Fibroblast of the aortic adventitia (primary cell): ENCODE measurements around the gene CD44. TPM values are rescaled to one million over a fixed set of nuclear protein-coding genes. Genes with fewer than 3 reads are reported as not detected.
A peak's percentile ranks its signal among the peaks of the same experiment; 100 is the strongest.

Experiments used
- DNase-seq: peaks from one replicate; pipeline ENCODE4 v3.0.0-alpha.2; 2010; ENCODE audit warnings: low read depth
- H3K4me3 ChIP-seq: 2 replicates; pipeline ENCODE4 v1.5.1; 2011; ENCODE audit warnings: low read depth, mild to moderate bottlenecking, control low read depth, low read length, moderate library complexity
- total RNA-seq: library from RNA; depleted of rRNA; stranded (reverse); fragments of >200 nt; gene quantifications from 2 replicates; pipeline ENCODE4 v1.2.3, GENCODE V29; 2012; ENCODE audit warnings: low replicate concordance
- TF ChIP-seq, protein P1 (sequence below): IDR thresholded peaks from 2 replicates; pipeline ENCODE4 v1.5.1; 2011; ENCODE audit warnings: mild to moderate bottlenecking, low read length, control low read depth, inconsistent platforms; ENCODE audit not compliant: insufficient read depth

Gene CD44
- total RNA-seq, 1 donor: 458 TPM

- TF ChIP-seq, protein P1, sequence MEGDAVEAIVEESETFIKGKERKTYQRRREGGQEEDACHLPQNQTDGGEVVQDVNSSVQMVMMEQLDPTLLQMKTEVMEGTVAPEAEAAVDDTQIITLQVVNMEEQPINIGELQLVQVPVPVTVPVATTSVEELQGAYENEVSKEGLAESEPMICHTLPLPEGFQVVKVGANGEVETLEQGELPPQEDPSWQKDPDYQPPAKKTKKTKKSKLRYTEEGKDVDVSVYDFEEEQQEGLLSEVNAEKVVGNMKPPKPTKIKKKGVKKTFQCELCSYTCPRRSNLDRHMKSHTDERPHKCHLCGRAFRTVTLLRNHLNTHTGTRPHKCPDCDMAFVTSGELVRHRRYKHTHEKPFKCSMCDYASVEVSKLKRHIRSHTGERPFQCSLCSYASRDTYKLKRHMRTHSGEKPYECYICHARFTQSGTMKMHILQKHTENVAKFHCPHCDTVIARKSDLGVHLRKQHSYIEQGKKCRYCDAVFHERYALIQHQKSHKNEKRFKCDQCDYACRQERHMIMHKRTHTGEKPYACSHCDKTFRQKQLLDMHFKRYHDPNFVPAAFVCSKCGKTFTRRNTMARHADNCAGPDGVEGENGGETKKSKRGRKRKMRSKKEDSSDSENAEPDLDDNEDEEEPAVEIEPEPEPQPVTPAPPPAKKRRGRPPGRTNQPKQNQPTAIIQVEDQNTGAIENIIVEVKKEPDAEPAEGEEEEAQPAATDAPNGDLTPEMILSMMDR: no peak
- no peak overlapping the region for H3K4me3 ChIP-seq
- DNase-seq: no peak
These were observed 23.8 kb downstream of the CD44 start for GRCh38 chr11:35162745-35163144.

DNA sequence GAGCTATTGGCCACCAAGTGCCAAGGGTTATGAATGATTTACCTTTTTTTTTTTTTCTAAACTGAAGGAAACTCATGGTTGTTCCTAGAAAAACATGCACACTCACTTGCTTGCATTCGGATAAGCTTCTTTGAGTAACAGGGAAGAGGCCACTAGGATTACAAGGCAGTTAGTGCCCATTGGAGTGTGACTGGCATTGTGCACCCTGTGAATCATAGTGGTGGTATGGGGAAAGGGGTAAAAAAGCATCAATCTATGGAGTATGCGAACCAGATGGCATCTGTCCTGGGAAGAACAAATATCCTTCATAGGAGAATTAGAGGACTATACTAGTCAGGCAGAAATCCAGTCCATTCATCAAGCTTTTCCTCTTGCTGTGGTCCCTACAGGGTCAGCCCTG lies 24.2 kb downstream of the CD44 start:
- no peak overlapping the region for H3K4me3 ChIP-seq
- no peak for DNase-seq
- TF ChIP-seq, protein P1: no peak

DNA sequence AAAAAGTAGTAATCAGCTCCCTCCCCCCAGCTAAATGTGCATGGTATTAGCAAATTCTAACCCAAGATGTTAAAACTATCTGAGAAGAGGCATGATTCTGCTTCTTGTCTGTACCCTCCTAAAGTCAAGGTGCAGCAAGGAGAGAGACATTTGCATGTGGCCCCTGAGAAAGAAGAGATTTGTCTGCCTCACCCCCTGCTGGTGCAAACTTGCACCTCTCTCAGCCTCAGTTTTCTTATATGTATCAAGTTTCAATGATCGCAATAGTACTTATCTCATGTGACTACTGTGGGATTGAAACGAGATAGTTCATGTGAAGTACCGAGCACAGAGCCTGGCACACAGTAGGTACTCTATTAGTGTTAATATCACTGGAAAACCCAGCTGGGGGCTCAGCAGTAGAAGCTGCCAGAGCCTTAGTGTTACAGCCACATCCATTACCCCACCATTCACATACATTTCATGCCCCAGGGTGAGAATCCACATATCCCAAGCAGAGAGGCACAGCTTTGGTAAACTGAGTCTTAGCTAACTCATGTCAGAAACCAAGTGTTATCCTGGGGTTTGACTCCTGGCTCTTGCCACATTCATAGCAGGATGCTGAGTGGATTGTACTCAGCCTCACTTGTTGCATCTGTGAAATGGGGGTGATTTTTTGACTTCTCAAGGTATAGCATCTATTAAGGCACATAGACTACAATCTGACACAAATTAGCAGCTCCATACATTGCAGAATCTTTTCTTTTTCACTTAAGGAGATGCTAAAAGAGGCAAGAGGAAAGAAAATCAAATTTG lies 24.9 kb downstream of the CD44 start:
- TF ChIP-seq, protein P1: peak; percentile 34
- no peak overlapping the region for H3K4me3 ChIP-seq
- no peak for DNase-seq

DNA sequence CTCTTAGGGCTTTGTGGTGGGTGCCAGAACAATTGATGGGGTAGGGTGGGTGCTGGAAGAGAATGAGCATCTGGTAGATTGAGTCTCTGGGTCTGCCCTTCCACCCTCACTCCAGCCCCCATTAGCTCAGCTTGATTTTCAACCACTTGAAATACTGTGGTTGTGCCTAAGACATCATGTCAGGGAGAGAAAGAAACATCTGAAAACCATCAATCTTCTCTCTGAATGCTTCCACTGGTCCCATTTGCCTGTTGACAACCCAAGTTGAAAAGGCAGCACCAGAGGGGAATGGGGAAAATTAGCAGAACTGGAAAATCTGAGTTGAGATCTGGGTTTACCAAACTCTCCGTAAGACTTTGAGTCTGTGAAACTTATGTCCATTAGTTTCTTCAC lies 26.1 kb downstream of the CD44 start:
- no peak overlapping the region for H3K4me3 ChIP-seq
- TF ChIP-seq, protein P1: no peak
- DNase-seq: no peak

DNA sequence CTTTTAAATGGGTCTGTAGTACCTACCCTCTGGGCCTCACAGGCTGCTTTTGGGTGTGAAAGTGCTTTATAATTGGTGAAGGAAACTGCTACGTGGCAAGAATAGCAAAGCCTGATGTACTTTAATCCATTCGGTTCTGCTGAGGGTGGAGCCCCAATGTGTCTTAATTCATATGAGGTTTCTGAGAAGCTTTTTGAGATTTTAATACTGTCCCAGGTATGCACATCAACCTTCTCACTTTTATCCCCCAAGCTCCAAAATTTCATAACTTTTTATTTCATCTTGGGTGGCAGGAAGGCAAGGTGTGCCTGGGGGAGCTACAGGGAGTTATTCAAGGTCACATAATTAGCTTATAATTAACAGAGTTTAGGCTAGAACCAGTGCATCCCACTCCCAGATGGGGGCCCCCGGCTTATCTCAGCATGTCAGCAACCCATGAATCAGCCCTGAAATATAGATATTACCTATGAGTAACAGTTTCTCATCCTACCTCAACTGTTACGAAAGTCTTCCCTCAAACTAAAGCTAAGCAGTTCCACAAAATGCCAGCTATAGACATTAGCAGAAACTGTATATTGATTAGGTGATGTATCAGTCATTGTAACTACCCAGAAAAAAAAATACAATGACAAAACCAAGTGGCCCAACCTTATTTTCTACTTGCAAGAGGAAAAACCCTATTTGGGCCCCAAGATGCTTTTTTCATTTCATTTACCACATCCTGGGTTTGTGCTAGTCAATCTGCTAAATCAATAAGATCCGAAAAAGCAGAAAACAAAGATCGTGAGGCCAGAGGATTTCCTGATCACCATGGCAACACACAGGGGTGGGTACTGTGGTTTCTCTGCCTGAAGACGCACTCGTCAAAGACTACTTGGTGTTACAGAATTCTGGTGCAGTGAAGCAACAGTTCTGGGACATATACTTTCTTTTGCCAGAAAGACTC lies 26.7 kb downstream of the CD44 start:
- DNase-seq: peak; percentile 82
- TF ChIP-seq, protein P1: no peak
- H3K4me3 ChIP-seq: no peak overlapping the region

- no peak overlapping the region for H3K4me3 ChIP-seq
- DNase-seq: peak; percentile 93
- TF ChIP-seq, protein P1: no peak
These were observed 27.7 kb downstream of the CD44 start for GRCh38 chr11:35166369-35167360.
